ENCODE measurements around the gene KRT35. TPM values are rescaled to one million over a fixed set of nuclear protein-coding genes. Genes with fewer than 3 reads are reported as not detected.
A peak's percentile ranks its signal among the peaks of the same experiment; 100 is the strongest.

The KRT35 gene
- total RNA-seq, 1 donor from 2014 or later = not detected

DNA sequence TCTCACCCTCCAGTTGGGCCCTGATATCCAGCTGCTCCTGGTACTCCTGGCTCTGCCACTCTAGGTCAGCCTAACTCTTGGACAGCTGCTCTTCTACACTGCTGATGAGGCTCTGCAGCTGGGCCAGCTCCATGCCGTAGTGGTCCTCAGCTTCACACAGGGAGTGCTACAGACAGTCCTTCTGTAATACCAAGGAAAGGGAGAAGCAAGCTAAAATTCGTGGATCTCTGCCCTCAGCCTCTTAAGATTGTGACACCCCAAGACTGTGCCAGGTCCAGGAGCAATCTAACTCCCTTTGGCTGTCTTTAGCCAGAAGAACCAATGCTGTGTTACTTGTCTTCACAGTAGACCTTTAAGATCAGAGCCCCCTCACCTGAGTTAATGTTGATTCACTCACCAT, 32.4 kb downstream of the KRT35 start:
- Mint-ChIP-seq H3K27me3 (ENCODE audit: low read depth, unreplicated experiment) (peaks cover 23% of the 10 kb centered on the region), H3K27ac (ENCODE audit: unreplicated experiment) (no peak overlapping the region), H3K4me1 (ENCODE audit: low read depth, unreplicated experiment) (peaks cover 3% of the 10 kb centered on the region), H3K9me3 (ENCODE audit: unreplicated experiment) (peaks cover 25% of the 10 kb centered on the region), H3K36me3 (ENCODE audit: low read depth, unreplicated experiment) (no peaks in the 10 kb centered on the region), H3K4me3 (ENCODE audit: unreplicated experiment) (no peak overlapping the region)
- FAIRE-seq (no peak), DNase-seq (ENCODE audit: low read depth) (no peak)
- Histone ChIP-seq H3K9ac (ENCODE audit: low read length) (no peak overlapping the region), H4K20me1 (ENCODE audit: insufficient read depth, low read length) (no peaks in the 10 kb centered on the region), H2AFZ (ENCODE audit: low read depth, low read length) (no peak overlapping the region), H3K4me2 (ENCODE audit: low read length) (no peak overlapping the region), H3K27ac (ENCODE audit: low read depth, low read length) (no peak overlapping the region), H3K27me3 (ENCODE audit: insufficient read depth, low read length) (no peaks in the 10 kb centered on the region), H3K4me3 (ENCODE audit: insufficient read depth, low read depth, low read length) (no peak overlapping the region), H3K79me2 (ENCODE audit: insufficient read depth, low read length) (no peaks in the 10 kb centered on the region), H3K9me3 (ENCODE audit: insufficient read depth, low read depth, low read length) (peaks cover 7% of the 10 kb centered on the region), H3K36me3 (ENCODE audit: insufficient read depth, low read length) (no peaks in the 10 kb centered on the region), H3K4me1 (ENCODE audit: insufficient read depth, low read length) (peaks cover 6% of the 10 kb centered on the region)
- TF ChIP-seq, protein P1, sequence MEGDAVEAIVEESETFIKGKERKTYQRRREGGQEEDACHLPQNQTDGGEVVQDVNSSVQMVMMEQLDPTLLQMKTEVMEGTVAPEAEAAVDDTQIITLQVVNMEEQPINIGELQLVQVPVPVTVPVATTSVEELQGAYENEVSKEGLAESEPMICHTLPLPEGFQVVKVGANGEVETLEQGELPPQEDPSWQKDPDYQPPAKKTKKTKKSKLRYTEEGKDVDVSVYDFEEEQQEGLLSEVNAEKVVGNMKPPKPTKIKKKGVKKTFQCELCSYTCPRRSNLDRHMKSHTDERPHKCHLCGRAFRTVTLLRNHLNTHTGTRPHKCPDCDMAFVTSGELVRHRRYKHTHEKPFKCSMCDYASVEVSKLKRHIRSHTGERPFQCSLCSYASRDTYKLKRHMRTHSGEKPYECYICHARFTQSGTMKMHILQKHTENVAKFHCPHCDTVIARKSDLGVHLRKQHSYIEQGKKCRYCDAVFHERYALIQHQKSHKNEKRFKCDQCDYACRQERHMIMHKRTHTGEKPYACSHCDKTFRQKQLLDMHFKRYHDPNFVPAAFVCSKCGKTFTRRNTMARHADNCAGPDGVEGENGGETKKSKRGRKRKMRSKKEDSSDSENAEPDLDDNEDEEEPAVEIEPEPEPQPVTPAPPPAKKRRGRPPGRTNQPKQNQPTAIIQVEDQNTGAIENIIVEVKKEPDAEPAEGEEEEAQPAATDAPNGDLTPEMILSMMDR (IDR thresholded peaks at IDR 0.05; ENCODE audit: insufficient read depth, low read depth, low read length) = no peak
- TF ChIP-seq EZH2 (IDR thresholded peaks at IDR 0.05; ENCODE audit: insufficient read depth, low read length) = no peak

DNA sequence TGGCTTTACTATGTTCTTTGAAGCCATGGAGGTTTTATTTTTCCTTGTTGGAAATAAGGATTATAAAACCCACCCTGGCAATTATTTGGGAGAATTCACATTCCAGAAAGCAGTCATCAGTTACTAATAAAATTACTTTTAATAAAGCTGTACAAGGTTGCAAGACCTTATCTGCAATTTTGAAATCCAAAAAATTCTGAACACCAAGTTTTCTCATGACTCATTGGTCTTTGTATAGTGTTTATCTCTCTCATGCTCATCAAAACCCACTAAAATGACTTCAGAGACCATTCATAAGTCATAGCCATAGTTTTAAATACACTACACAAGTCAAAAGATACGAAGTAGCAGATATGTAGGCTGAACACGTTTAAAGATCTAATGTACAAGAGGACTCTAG, 34.1 kb downstream of the KRT35 start:
- peaks cover 15% of the 10 kb centered on the region for H3K9me3 Mint-ChIP-seq (ENCODE audit: unreplicated experiment)
- no peak overlapping the region for H3K4me3 Mint-ChIP-seq (ENCODE audit: unreplicated experiment)
- no peak overlapping the region for H2AFZ ChIP-seq (ENCODE audit: low read depth, low read length)
- H3K36me3 ChIP-seq (ENCODE audit: insufficient read depth, low read length) = no peaks in the 10 kb centered on the region
- no peak overlapping the region for H3K9ac ChIP-seq (ENCODE audit: low read length)
- peak overlapping the region; percentile 5 for H3K27ac ChIP-seq (ENCODE audit: low read depth, low read length)
- TF ChIP-seq, protein P1 (IDR thresholded peaks at IDR 0.05; ENCODE audit: insufficient read depth, low read depth, low read length) = no peak
- TF ChIP-seq EZH2 (IDR thresholded peaks at IDR 0.05; ENCODE audit: insufficient read depth, low read length) = no peak
- no peaks in the 10 kb centered on the region for H4K20me1 ChIP-seq (ENCODE audit: insufficient read depth, low read length)
- H3K4me2 ChIP-seq (ENCODE audit: low read length) = no peak overlapping the region
- peaks cover 23% of the 10 kb centered on the region for H3K27me3 Mint-ChIP-seq (ENCODE audit: low read depth, unreplicated experiment)
- H3K27me3 ChIP-seq (ENCODE audit: insufficient read depth, low read length) = no peaks in the 10 kb centered on the region
- no peaks in the 10 kb centered on the region for H3K79me2 ChIP-seq (ENCODE audit: insufficient read depth, low read length)
- peaks cover 6% of the 10 kb centered on the region for H3K4me1 ChIP-seq (ENCODE audit: insufficient read depth, low read length)
- H3K36me3 Mint-ChIP-seq (ENCODE audit: low read depth, unreplicated experiment) = no peaks in the 10 kb centered on the region
- peaks cover 4% of the 10 kb centered on the region for H3K4me1 Mint-ChIP-seq (ENCODE audit: low read depth, unreplicated experiment)
- no peak for FAIRE-seq
- H3K27ac Mint-ChIP-seq (ENCODE audit: unreplicated experiment) = no peak overlapping the region
- H3K4me3 ChIP-seq (ENCODE audit: insufficient read depth, low read depth, low read length) = no peak overlapping the region
- H3K9me3 ChIP-seq (ENCODE audit: insufficient read depth, low read depth, low read length) = peaks cover 1% of the 10 kb centered on the region
- DNase-seq (ENCODE audit: low read depth) = peak; percentile 88

DNA sequence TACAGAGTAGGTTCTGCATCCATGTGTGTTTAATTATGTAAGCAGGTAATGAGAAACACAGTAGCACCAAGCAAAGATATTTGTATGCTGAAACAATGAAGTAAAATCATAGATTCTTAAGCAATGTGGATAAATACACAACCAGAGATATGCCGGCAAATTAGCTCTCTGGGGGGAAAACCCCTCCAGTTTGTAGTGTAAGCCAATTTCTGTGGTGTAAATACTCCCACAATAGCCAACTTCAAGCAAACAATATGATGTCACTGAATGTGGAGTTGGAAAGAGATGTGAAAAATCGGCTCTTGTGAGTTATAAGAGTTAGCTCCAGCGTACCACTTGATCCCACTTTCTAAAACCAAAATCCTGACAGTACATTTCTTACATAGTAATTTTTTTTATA, 36.3 kb downstream of the KRT35 start:
- FAIRE-seq (no peak), DNase-seq (ENCODE audit: low read depth) (no peak)
- Mint-ChIP-seq H3K27me3 (ENCODE audit: low read depth, unreplicated experiment) (peaks cover 33% of the 10 kb centered on the region), H3K4me3 (ENCODE audit: unreplicated experiment) (no peak overlapping the region), H3K27ac (ENCODE audit: unreplicated experiment) (no peak overlapping the region), H3K9me3 (ENCODE audit: unreplicated experiment) (peaks cover 5% of the 10 kb centered on the region), H3K36me3 (ENCODE audit: low read depth, unreplicated experiment) (no peaks in the 10 kb centered on the region), H3K4me1 (ENCODE audit: low read depth, unreplicated experiment) (peaks cover 4% of the 10 kb centered on the region)
- H3K27me3 ChIP-seq (ENCODE audit: insufficient read depth, low read length) = no peaks in the 10 kb centered on the region
- no peaks in the 10 kb centered on the region for H3K36me3 ChIP-seq (ENCODE audit: insufficient read depth, low read length)
- H3K27ac ChIP-seq (ENCODE audit: low read depth, low read length) = no peak overlapping the region
- no peak overlapping the region for H3K4me2 ChIP-seq (ENCODE audit: low read length)
- no peaks in the 10 kb centered on the region for H4K20me1 ChIP-seq (ENCODE audit: insufficient read depth, low read length)
- H3K79me2 ChIP-seq (ENCODE audit: insufficient read depth, low read length) = no peaks in the 10 kb centered on the region
- H3K9me3 ChIP-seq (ENCODE audit: insufficient read depth, low read depth, low read length) = no peaks in the 10 kb centered on the region
- H3K9ac ChIP-seq (ENCODE audit: low read length) = no peak overlapping the region
- peaks cover 6% of the 10 kb centered on the region for H3K4me1 ChIP-seq (ENCODE audit: insufficient read depth, low read length)
- no peak overlapping the region for H3K4me3 ChIP-seq (ENCODE audit: insufficient read depth, low read depth, low read length)
- no peak overlapping the region for H2AFZ ChIP-seq (ENCODE audit: low read depth, low read length)
- no peak for TF ChIP-seq EZH2 (IDR thresholded peaks at IDR 0.05; ENCODE audit: insufficient read depth, low read length)
- TF ChIP-seq, protein P1 (IDR thresholded peaks at IDR 0.05; ENCODE audit: insufficient read depth, low read depth, low read length) = no peak

All from astrocyte (in vitro differentiated cells and primary cell).